ENCODE data around the gene CUEDC1.
A peak's percentile ranks its signal among the peaks of the same experiment; 100 is the strongest.

Gene CUEDC1

DNA sequence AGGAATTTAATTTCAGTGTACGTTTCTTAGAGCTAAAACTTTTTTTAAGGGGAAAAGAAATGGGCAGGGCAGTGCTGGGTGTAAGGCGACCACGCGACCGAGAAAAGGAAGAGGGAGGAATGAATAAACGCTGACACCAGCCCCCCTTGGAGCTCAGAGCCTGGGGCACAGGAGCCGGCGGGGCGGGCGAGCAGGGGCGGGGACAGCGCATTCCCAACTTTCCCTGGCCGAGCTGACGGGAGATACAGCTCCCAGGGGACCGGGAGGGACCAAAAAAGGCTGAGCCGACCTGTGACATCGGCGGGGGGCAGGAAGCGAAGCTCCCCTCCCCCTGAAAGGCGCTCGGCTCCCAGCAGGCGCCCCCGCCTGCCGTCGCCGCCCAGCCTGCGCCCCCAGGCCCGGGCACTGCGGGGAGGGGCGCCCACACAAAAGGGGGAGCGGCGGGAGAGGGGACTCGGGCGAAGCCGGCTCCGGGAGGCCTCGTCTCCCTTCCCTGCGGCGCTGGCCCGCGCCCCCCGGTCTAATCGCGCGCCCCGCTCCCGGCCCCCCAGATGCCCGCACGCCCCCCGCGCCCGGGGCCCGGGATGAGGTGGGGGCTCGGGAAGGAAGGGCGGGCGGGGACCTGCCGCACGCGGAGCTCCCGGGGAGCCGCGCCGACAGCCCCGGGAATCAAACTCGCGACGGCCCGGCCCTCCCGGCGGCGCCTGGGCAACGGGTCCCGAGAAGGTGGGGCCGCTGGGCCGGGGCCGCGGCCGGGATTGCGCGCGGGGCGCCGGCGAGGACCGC, 622 bp downstream of the CUEDC1 start:
- no peak for TF ChIP-seq CTCF (conservative IDR thresholded peaks at IDR 0.05)
- H3K27ac ChIP-seq, result peak overlapping the region; percentile 73; the same call in 1 of the 2 replicates

- no peak overlapping the region for H3K27ac ChIP-seq
Observed at GRCh38 chr17:57953705-57954396, 1.4 kb downstream of the CUEDC1 start.

GRCh38 chr17:57953219-57953618, 2.0 kb downstream of the CUEDC1 start:
- H3K27ac ChIP-seq, result no peak overlapping the region
- TF ChIP-seq CTCF (conservative IDR thresholded peaks at IDR 0.05), result no peak

More at GRCh38 chr17:57953705-57954396, 1.4 kb downstream of the CUEDC1 start:
- TF ChIP-seq CTCF (conservative IDR thresholded peaks at IDR 0.05), result no peak

DNA sequence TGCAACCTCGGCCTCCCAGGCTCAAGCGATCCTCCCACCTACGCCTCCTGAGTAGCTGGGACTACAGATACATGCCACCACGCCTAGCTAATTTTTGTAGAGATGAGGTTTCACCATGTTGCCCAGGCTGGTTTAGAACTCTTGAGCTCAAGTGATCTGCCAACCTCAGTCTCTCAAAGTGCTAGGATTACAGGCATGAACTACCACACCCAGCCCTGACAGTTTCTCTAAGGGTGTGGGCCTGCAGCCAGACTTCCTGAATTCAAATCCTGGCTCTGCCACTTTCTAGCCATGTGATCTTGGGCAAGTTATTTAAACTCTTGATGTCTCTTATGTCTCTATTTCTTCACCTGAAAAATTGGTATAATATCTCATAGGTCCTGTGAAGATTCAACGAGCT, 5.6 kb downstream of the CUEDC1 start:
- TF ChIP-seq CTCF (conservative IDR thresholded peaks at IDR 0.05), result no peak
- no peak overlapping the region for H3K27ac ChIP-seq

- no peak for TF ChIP-seq CTCF (conservative IDR thresholded peaks at IDR 0.05)
- no peak overlapping the region for H3K27ac ChIP-seq
Observed at GRCh38 chr17:57948555-57949420, 6.4 kb downstream of the CUEDC1 start.

DNA sequence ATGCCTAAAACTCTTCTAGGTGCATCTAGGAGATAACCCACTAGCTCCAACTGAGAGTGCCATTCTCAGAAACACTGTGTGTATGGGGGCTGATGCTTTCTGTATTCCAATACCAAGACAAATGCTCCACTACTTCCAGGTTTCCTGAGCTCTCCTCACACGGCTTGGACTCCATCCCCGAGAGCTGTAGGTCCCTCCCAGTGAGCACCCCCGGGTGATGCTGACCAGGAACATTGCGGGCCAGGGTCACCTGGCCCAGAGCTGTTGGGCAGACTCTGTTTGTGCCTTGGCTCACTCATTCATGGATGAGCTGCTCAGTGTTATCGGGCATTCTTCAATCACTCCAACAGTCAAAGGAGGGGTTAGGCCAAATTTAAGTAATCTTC, 7.0 kb downstream of the CUEDC1 start:
- H3K27ac ChIP-seq, result 0 out of 2 replicates have a peak overlapping the region, but pooled peaks have one; percentile 74
- no peak for TF ChIP-seq CTCF (conservative IDR thresholded peaks at IDR 0.05)

DNA sequence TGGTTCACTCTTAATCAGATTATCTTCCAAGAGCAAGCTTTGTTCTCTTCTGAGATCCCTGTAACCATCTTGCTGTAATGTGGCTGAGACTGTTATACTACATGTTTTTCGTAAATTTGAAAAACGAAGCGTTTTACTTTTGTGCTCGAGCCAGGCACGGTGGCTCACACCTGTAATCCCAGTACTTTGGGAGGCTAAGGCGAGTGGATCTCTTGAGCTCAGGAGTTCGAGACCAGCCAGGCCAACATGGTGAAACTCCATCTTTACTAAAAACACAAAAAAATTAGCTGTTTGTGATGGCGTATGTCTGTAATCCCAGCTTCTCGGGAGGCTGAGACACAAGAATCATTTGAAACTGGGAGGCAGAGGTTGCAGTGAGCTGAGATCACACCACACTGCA, 7.8 kb downstream of the CUEDC1 start:
- TF ChIP-seq CTCF (conservative IDR thresholded peaks at IDR 0.05), result no peak
- peak overlapping the region; percentile 74 for H3K27ac ChIP-seq

Data from VCaP (cell line).